Subcutaneous adipose tissue (tissue), 4 donors: ENCODE measurements around the gene INKA2. TPM values are rescaled to one million over a fixed set of nuclear protein-coding genes. Genes with fewer than 3 reads are reported as not detected.

ENCODE experiments used
- CTCF ChIP-seq: fragments of 450-650 bp; IDR thresholded peaks from one replicate; pipeline ENCODE4 v1.5.1; 2016; ENCODE audit warnings: low read depth, mild to moderate bottlenecking, control low read depth, antibody characterized with exemption, moderate library complexity
- total RNA-seq, 4 donors: library from RNA; depleted of rRNA; stranded (reverse); fragments of >200 nt; gene quantifications; one replicate each; pipeline ENCODE4 v1.1.0, GENCODE V29; 2016

INKA2 gene
- total RNA-seq: 10 to 100 TPM in 1 of 4 donors, 1 to 10 TPM in 3; 3.7 to 10.5 (median 4.1) TPM

GRCh38 chr1:111739194-111739924, at the start of gene INKA2:
TSS of gene INKA2 (minus strand) at chr1:111739395. CDS start at chr1:111739242, 153 bp downstream.
- no peak for TF ChIP-seq CTCF

GRCh38 chr1:111786669-111787207, 47.5 kb upstream of the INKA2 start:
- TF ChIP-seq CTCF: no peak

GRCh38 chr1:111784273-111784901, 45.2 kb upstream of the INKA2 start:
- TF ChIP-seq CTCF: no peak

GRCh38 chr1:111779546-111779945, 40.4 kb upstream of the INKA2 start:
- no peak for TF ChIP-seq CTCF

GRCh38 chr1:111778541-111779051, 39.4 kb upstream of the INKA2 start:
- TF ChIP-seq CTCF: no peak

- TF ChIP-seq CTCF: no peak
Observed at GRCh38 chr1:111778066-111778465, 38.9 kb upstream of the INKA2 start.

- no peak for TF ChIP-seq CTCF
Observed at GRCh38 chr1:111777301-111777700, 38.1 kb upstream of the INKA2 start.
